Measurements from ENCODE around the gene NDUFS6. TPM values are rescaled to one million over a fixed set of nuclear protein-coding genes. Genes with fewer than 3 reads are reported as not detected.

NDUFS6 gene
- total RNA-seq, 4 donors from 2014 or later: 22.0 to 86.9 (median 49.7) TPM

DNA sequence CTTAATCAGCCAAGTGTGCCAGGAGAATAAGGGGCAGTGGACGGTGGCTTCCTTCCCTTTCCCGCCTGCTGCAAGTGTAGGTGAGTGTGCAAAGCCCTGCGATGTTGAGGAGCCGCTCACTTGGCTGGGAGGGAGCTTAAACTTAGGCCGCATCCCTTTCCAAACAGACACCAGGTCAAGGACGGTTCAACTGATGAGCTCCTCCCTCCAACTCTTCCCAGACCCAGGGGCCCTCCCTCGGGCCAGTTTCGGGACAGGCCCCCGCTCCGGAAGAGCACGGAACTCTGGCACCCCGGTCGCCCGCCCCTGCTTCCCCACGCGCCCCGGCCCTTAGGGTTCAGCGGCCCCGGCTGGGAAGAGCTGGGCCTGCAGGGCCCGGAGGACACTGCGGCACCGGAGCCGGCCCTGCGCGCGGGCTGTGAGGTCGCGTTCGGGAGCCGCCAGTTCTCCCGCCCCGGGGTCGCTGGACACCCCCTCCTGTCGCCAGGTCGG is 2.1 kb upstream of the NDUFS6 start:
- intact Hi-C loops (cut with DNase I; ENCODE audit: low total_unique reads): no loop called here
- 0 to 1% methylated on average over 19 to 32 of the region's 35 CpGs for WGBS, 2 donors
- TF ChIP-seq POLR2A (IDR thresholded peaks at IDR 0.05): no peak
- TF ChIP-seq, protein P1, sequence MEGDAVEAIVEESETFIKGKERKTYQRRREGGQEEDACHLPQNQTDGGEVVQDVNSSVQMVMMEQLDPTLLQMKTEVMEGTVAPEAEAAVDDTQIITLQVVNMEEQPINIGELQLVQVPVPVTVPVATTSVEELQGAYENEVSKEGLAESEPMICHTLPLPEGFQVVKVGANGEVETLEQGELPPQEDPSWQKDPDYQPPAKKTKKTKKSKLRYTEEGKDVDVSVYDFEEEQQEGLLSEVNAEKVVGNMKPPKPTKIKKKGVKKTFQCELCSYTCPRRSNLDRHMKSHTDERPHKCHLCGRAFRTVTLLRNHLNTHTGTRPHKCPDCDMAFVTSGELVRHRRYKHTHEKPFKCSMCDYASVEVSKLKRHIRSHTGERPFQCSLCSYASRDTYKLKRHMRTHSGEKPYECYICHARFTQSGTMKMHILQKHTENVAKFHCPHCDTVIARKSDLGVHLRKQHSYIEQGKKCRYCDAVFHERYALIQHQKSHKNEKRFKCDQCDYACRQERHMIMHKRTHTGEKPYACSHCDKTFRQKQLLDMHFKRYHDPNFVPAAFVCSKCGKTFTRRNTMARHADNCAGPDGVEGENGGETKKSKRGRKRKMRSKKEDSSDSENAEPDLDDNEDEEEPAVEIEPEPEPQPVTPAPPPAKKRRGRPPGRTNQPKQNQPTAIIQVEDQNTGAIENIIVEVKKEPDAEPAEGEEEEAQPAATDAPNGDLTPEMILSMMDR (IDR thresholded peaks at IDR 0.05): no peak
- peak overlapping the region; percentile 51 for H3K4me3 ChIP-seq (ENCODE audit: low read depth, poor library complexity, severe bottlenecking)
- DNase-seq (ENCODE audit: low spot score in 2 of 2): no peak

DNA sequence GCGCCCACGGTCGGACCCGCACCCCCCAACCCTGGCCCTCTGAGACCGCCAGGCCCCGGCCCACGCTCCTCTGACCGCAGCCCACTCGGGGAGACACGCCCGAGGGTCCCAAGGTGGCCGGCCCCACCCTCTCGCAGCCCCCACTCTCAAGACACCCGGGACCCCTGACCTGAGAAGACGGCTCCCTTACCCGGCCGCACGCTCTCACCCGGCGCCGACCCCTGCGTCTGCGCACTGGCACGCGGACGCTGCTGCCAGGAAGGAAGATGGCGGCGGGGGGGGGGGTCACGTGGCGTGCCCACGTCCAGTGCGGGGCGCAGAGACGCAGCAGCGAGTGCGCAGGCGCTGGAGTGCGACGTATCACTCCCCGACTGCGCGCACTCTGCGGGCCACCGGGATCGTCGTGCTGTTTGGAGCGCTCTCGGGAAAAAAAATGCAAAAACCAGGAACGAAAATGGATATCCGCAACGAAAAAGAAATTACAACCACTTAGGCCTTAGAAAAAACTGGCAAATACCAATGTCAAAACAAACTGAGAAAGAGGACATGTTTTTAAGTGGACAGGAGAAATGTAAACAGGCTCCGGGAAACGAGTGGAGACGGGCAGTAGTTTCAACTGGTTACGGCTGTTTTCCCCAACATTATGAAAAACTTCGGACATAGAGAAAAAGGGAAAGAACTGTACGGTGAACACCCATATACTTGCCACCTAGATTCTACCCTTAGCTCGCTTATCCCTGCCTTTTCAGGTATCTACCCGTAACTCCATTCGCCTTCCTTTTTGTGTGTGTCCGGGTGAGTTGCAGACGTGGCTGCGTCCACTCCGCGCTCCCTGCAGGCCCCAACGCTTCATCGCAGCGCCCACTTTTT is 1.4 kb upstream of the NDUFS6 start, which contains the start of gene MRPL36:
MRPL36 (minus strand) TSS at position 236 of the 870 bp plus-strand sequence. CDS start 902 bp downstream, outside the sequence.
- peak; percentile 90 to 98 for DNase-seq (ENCODE audit: low spot score in 2 of 2)
- WGBS, 2 donors: 4 to 8% methylated on average over 43 to 66 of the region's 68 CpGs
- TF ChIP-seq, protein P1 (IDR thresholded peaks at IDR 0.05): no peak
- TF ChIP-seq POLR2A (IDR thresholded peaks at IDR 0.05): no peak
- intact Hi-C loops (cut with DNase I; ENCODE audit: low total_unique reads): no loop called here
- peak within 1 kb of the TSS; percentile 82 for H3K4me3 ChIP-seq (ENCODE audit: low read depth, poor library complexity, severe bottlenecking)

DNA sequence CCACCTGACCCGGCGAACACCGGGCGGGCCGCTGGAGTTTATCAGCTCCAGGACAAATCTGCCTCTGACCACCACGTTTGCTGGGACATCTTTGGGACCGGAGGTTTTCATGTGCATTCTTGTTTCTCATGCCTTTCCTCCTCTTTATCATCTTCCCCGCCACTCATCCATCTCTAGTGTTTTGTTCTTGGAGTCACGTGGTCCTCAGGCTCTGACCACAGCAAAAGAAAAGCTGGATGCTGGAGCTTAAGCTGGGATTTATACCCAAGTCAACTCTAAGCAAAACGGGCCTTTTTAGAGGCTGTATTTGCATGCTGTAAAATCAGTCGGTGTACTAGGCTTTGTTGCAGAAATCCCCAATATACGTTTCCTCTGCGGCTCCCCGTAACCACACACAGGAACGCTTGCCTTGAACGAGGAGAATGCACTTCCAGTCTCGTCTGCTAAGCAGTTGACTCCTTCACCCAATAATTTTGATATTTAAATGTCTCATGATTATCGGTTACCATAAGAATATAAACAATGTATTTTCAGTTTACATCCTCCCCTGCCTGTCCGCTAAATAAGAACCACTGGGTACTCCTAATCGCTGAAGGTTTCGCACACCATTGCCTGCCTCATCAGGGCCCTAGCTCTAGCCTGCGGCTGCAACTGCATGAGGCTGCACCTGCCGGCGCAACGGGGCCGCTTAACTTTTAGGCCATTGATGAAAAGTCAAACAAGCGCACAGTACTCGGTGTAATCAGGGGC is 560 bp upstream of the NDUFS6 start:
- no peak for DNase-seq (ENCODE audit: low spot score in 2 of 2)

DNA sequence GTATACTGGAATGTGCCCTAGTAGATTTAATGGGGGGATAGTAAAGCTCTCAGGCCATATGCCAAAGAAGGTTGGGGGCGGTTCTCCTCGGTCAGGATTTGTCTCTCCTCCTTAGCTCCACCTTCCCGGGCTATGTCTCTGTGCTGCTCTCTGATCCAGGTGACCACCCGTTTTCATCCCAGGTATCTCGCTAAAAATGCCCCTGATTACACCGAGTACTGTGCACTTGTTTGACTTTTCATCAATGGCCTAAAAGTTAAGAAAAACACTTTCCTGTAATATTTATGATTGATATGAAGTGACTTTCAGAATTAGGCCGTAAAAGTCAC is 724 bp downstream of the NDUFS6 start:
- DNase-seq (ENCODE audit: low spot score in 2 of 2): no peak
- TF ChIP-seq, protein P1 (IDR thresholded peaks at IDR 0.05): no peak
- no peak for TF ChIP-seq POLR2A (IDR thresholded peaks at IDR 0.05)
- intact Hi-C loops (cut with DNase I; ENCODE audit: low total_unique reads): no loop called here
- 14 to 17% methylated on average over 7 of the region's 7 CpGs for WGBS, 2 donors
- H3K4me3 ChIP-seq (ENCODE audit: low read depth, poor library complexity, severe bottlenecking): peak overlapping the region; percentile 82

More for the DNA sequence above, 560 bp upstream of the NDUFS6 start:
- 5% methylated on average over 28 of the region's 28 CpGs for WGBS, 2 donors
- H3K4me3 ChIP-seq (ENCODE audit: low read depth, poor library complexity, severe bottlenecking): peak overlapping the region; percentile 82
- TF ChIP-seq POLR2A (IDR thresholded peaks at IDR 0.05): no peak
- TF ChIP-seq, protein P1 (IDR thresholded peaks at IDR 0.05): no peak
- intact Hi-C loops (cut with DNase I; ENCODE audit: low total_unique reads): no loop called here

DNA sequence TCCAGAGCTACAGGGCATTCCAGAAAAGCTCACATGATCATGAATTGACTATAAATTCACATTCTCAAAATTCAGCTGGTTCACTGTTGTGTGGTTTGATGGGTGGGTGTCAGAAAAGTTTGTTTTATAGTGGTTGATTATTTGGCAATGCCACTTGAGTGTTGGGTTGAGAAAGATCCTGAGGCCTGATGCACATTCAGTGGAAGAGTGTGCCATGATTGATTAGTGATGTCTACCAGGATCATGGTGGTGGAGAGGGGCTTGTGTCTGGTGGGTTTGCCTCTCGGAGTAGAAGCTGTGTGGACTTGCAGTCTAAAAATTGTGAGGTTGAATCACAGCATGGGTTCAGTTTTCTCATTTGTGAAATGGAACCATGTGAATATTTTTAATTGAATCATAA is 2.0 kb downstream of the NDUFS6 start:
- no peak for DNase-seq (ENCODE audit: low spot score in 2 of 2)
- TF ChIP-seq, protein P1 (IDR thresholded peaks at IDR 0.05): no peak
- TF ChIP-seq POLR2A (IDR thresholded peaks at IDR 0.05): no peak
- 86 to 91% methylated on average over 1 of the region's 1 CpG for WGBS, 2 donors
- intact Hi-C loops (cut with DNase I; ENCODE audit: low total_unique reads): no loop called here
- no peak overlapping the region for H3K4me3 ChIP-seq (ENCODE audit: low read depth, poor library complexity, severe bottlenecking)

Data from lower leg skin (tissue), 4 donors.